Cardiac muscle cell (in vitro differentiated cells and primary cell): ENCODE data around the gene CXADR. TPM values are rescaled to one million over a fixed set of nuclear protein-coding genes. Genes with fewer than 3 reads are reported as not detected.
"Not testable (repeated sequence)": the region's sequence is repeated elsewhere in the genome, so short reads cannot be mapped to it uniquely, and the experiment has no call there.

ENCODE experiments used
- DNase-seq, 2 donors: peaks; one replicate each; pipeline versions ENCODE4 v3.0.0 to v3.0.0-alpha.2; 2010 to 2017; ENCODE audit warnings: low read depth in 1 of 2, low spot score in 1 of 2
- H3K27ac ChIP-seq: fragments of 200-600 bp; sonication (generic); 2 replicates; pipeline ENCODE4 v1.5.1; 2016
- H3K27me3 ChIP-seq: fragments of 200-600 bp; sonication (generic); 2 replicates; pipeline ENCODE4 v1.6.0; 2016; ENCODE audit warnings: control low read depth
- H3K36me3 ChIP-seq: fragments of 200-600 bp; sonication (generic); 2 replicates; pipeline ENCODE4 v1.5.1; 2016; ENCODE audit warnings: control low read depth
- H3K4me1 ChIP-seq: fragments of 200-600 bp; sonication (generic); 2 replicates; pipeline ENCODE4 v1.8.1; 2017; ENCODE audit warnings: low read depth, mild to moderate bottlenecking, mixed run types
- H3K4me3 ChIP-seq: fragments of 200-600 bp; sonication (generic); 2 replicates; pipeline ENCODE4 v1.5.1; 2016; ENCODE audit warnings: mild to moderate bottlenecking
- H3K9me3 ChIP-seq: fragments of 200-600 bp; sonication (generic); 2 replicates; pipeline ENCODE4 v1.5.1; 2017; ENCODE audit warnings: low read depth, mild to moderate bottlenecking, control low read depth
- polyA plus RNA-seq: library from polyadenylated mRNA; unstranded; fragments of >200 nt; fragmentation: Nextera tagmentation; extraction: Ambion mirVana; gene quantifications from 2 replicates; pipeline ENCODE4 v1.2.1, GENCODE V29; 2016
- total RNA-seq: library from RNA; depleted of rRNA; stranded (reverse); fragments of >200 nt; gene quantifications from 2 replicates; pipeline ENCODE4 v1.2.3, GENCODE V29; 2016
- TF ChIP-seq, protein P1 (sequence below): IDR thresholded peaks from 2 replicates; pipeline ENCODE4 v1.5.1; 2012; ENCODE audit warnings: low read depth, mild to moderate bottlenecking, low read length

The CXADR gene
- total and polyA plus RNA-seq, 2 experiments from 2014 or later, result 49.6 to 57.1 TPM

DNA sequence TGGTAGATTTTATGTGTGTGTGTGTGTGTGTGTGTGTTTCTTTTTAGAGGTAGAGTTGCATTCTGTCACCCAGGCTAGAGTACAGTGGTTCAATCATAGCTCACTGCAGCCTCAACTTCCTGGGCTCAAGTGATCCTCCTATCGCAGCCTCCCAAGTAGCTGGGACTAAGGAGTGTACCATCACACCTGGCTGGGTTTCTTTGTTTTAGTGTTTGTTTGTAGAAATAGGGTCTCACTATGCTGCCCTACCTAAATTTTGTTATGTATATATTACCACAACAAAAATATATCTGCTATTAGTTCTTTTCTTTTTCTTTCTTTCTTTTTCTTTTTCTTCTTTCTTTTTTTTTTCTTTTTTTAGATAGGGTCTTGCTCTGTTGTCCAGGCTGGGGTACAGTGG, 43.1 kb upstream of the CXADR start:
- Histone ChIP-seq H3K4me3 (no peak overlapping the region), H3K27me3 (no peaks in the 10 kb centered on the region), H3K4me1 (peaks cover 6% of the 10 kb centered on the region), H3K27ac (no peak overlapping the region), H3K36me3 (no peaks in the 10 kb centered on the region), H3K9me3 (no peaks in the 10 kb centered on the region)
- DNase-seq, result no peak
- TF ChIP-seq, protein P1, sequence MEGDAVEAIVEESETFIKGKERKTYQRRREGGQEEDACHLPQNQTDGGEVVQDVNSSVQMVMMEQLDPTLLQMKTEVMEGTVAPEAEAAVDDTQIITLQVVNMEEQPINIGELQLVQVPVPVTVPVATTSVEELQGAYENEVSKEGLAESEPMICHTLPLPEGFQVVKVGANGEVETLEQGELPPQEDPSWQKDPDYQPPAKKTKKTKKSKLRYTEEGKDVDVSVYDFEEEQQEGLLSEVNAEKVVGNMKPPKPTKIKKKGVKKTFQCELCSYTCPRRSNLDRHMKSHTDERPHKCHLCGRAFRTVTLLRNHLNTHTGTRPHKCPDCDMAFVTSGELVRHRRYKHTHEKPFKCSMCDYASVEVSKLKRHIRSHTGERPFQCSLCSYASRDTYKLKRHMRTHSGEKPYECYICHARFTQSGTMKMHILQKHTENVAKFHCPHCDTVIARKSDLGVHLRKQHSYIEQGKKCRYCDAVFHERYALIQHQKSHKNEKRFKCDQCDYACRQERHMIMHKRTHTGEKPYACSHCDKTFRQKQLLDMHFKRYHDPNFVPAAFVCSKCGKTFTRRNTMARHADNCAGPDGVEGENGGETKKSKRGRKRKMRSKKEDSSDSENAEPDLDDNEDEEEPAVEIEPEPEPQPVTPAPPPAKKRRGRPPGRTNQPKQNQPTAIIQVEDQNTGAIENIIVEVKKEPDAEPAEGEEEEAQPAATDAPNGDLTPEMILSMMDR, result no peak

DNA sequence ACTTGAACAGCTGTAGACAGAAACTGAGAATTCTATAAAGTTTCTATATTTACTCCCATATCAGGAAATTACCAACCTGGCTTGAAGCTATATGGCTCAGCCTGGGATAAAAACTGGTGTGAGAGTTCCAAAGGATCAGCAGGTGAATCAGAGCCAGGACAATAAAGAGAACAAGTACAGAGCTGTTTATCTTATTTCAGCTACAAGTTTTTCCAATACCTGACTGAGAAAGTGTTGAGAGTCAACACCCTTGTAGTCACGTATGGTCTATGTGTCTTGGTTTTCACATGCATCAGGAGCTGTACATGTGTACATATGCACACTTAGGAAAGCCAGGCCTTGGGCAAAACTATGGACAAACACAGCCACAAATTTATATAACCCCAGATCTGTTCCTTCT, 40.7 kb upstream of the CXADR start:
- Histone ChIP-seq H3K9me3 (no peaks in the 10 kb centered on the region), H3K27ac (no peak overlapping the region), H3K4me3 (no peak overlapping the region), H3K36me3 (no peaks in the 10 kb centered on the region), H3K27me3 (no peaks in the 10 kb centered on the region), H3K4me1 (peaks cover 6% of the 10 kb centered on the region)
- DNase-seq, result no peak
- TF ChIP-seq, protein P1, result no peak

DNA sequence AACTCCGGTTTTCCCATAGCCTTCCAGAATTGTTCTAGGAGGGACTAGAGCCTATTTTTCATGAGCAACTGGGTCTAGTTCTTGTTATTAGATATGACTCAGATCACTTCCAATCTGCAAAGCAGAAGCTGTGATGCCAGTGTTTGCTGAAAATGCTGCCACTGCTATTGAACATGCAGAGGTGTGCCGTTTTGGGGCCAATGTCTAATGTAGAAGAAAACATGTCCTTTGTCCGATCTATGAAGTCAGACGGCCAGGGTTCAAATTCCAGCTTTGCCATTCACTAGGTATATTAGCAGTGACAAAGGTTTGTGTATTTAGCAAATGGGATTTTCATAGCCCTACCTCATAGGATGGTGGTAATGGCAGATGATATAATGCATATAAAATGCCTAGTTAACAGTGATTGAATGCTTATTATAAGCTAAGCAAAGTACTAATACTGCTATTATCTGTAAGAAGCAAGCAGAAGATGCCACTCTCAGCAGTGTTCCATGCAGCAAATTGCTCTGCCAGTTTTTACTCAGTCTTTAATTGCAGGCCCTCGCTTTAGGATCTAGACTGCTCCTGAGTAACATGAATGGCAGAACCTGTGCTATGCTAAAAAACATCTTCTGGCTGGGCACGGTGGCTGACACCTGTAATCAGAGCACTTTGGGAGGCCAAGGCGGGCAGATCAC, 40.1 kb upstream of the CXADR start:
- DNase-seq, result no peak
- no peaks in the 10 kb centered on the region for H3K36me3 ChIP-seq
- no peak overlapping the region for H3K4me3 ChIP-seq
- H3K4me1 ChIP-seq, result peaks cover 3% of the 10 kb centered on the region
- H3K9me3 ChIP-seq, result no peaks in the 10 kb centered on the region
- no peak overlapping the region for H3K27ac ChIP-seq
- TF ChIP-seq, protein P1, result no peak
- H3K27me3 ChIP-seq, result no peaks in the 10 kb centered on the region

DNA sequence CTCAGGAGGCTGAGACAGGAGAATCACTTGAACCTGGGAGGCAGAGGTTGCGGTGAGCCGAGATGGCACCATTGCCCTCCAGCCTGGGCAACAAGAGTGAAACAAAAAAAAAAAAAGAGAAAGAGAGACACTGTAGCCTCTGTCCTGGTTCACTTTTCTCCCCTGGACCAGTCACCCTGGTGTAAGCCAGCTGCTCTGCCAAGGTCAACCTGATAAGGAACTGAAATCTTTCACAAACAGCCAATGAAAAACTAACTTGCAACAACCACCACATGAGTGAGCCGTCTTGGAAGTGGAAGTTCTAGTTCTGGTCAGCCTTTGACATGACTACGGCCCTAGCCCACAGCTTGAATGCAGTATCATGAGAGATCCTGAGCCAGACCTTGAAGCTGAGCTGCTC, 36.8 kb upstream of the CXADR start:
- TF ChIP-seq, protein P1, result no peak
- Histone ChIP-seq H3K4me1 (no peaks in the 10 kb centered on the region), H3K4me3 (no peak overlapping the region), H3K27me3 (no peaks in the 10 kb centered on the region), H3K27ac (no peak overlapping the region), H3K9me3 (no peaks in the 10 kb centered on the region), H3K36me3 (no peaks in the 10 kb centered on the region)
- no peak for DNase-seq

DNA sequence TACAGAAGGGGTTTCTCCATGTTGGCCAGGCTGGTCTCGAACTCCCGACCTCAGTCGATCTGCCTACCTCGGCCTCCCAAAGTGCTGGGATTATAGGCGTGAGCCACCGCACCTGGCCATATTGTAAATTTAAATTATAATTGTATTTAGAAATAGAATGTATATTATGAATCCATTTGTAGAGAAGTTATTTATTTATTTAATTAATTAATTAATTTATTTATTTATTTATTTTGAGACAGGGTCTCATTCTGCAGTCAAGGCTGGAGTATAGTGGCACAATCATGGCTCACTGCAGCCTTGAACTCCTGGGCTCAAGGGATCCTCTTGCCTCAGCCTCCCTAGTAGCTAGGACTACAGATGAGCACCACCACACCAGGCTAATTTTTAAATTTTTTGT, 34.7 kb upstream of the CXADR start:
- H3K27ac ChIP-seq, H3K27me3 ChIP-seq, DNase-seq, H3K4me1 ChIP-seq, H3K4me3 ChIP-seq, H3K36me3 ChIP-seq, H3K9me3 ChIP-seq: not testable (repeated sequence)

DNA sequence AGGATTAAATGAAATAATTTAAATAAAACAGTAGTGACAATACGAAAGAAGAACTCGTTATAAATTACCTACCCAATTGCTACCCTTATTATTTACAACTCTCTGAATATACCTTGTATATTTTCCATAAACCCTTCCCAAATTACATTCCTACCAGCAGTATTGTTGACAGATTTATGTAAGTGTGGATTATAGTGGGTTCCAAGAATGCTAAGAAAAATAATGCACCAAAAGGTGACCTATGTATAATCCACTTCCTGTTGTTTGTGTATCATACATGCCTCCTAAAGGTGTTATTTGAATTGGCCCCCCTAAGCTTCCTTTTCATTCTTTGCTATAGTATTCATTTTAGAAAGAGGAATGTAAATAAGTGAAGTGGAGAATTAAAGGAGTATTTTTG, 33.2 kb upstream of the CXADR start:
- Histone ChIP-seq H3K4me1 (no peaks in the 10 kb centered on the region), H3K9me3 (no peaks in the 10 kb centered on the region), H3K27ac (no peak overlapping the region), H3K36me3 (no peaks in the 10 kb centered on the region), H3K4me3 (no peak overlapping the region), H3K27me3 (no peaks in the 10 kb centered on the region)
- TF ChIP-seq, protein P1, result no peak
- no peak for DNase-seq
